ENCODE data around the gene USP6NL.

The USP6NL gene

GRCh38 chr10:11407939-11408338 lies 203.5 kb downstream of the USP6NL start:
- no peak for DNase-seq

GRCh38 chr10:11406746-11407145 lies 204.7 kb downstream of the USP6NL start:
- no peak for DNase-seq

GRCh38 chr10:11404901-11405300 lies 206.5 kb downstream of the USP6NL start:
- no peak for DNase-seq

Measured in NCI-H2081 (cell line).